Measurements from ENCODE around the gene GATD1.

The GATD1 gene

DNA sequence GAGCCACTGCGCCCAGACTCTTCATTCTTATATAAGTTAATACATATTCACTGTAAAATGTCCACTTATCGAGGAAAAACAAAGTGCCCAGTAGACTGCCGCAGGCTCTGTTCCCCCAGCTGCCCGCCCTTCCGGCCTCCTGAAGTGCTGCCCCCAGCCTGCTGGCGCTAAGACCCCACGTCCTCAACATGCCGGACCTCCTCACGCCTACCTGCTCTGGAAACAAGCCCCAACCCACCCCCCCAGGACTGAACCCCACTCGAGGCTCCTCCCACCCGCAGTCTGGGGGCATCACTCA is 1.1 kb downstream of the GATD1 start:
- TF ChIP-seq CTCF (IDR thresholded peaks at IDR 0.05) = no peak

DNA sequence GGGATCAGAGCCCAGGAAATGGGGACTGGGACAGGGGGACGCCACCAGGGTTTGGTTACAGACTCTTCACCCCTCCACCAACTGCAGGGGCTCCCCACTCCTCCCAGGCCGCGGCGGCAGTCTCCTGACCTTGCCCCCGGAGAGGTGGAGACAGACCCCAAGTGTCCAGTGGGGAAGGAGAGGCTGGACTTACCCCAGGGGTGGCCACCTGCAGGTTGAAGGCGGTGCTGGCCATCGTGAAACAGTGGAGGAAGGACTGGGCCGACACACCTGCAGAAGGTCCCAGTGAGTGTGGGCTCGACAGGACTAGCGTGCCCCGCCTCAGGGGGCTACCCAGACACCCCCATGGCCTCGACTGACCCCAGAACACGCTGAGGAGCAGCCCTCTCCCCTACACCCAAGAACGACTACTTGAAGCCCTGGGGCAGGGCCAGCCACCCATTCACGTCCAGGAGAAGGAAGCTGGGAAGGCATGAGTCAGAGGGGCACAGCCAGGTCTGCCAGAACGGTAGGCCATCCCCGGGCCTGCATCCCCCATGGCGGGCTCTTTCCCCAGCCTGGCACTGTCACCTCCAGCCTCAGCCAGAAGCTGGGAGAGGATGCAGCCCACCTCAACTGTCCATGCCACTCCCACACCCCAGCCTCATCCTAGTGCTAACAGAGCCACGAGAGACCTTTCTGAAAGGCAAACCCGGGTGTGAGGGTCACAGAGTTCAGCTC is 2.3 kb downstream of the GATD1 start:
- TF ChIP-seq CTCF (IDR thresholded peaks at IDR 0.05) = no peak

GRCh38 chr11:773830-774229 is 3.5 kb downstream of the GATD1 start:
- no peak for TF ChIP-seq CTCF (IDR thresholded peaks at IDR 0.05)

- no peak for TF ChIP-seq CTCF (IDR thresholded peaks at IDR 0.05)
These were observed 3.9 kb downstream of the GATD1 start for GRCh38 chr11:773425-773824.

- no peak for TF ChIP-seq CTCF (IDR thresholded peaks at IDR 0.05)
These were observed 4.6 kb downstream of the GATD1 start for GRCh38 chr11:772429-773390.

DNA sequence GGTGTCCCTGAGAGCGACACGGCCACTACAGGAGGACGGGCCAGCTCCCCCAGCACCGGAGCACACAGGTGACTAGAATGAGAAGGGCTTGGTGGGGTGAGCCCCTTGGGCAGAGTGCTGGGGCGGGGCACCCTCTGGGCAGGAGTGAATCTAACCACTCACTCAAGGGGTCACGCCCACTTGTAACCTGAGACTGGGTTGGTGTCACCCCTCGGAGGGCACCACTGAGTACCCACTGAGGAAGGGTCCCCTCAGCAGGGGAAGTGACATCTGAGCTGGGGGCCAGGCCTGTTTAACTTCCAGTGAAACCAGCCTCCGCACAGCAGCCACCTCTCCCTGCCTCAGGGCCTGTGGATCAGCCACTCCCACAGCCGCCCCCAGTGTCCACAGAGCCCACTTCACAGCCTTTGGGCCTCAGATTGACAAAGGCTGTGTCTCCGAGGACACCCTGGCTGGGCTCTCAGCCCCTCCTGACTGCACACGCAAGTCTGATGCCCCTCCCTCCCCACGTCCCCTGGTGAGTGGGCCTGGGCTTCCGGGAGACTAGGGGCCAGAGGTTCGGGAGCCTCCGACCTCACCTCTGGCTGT is 5.6 kb downstream of the GATD1 start:
- TF ChIP-seq CTCF (IDR thresholded peaks at IDR 0.05) = no peak

DNA sequence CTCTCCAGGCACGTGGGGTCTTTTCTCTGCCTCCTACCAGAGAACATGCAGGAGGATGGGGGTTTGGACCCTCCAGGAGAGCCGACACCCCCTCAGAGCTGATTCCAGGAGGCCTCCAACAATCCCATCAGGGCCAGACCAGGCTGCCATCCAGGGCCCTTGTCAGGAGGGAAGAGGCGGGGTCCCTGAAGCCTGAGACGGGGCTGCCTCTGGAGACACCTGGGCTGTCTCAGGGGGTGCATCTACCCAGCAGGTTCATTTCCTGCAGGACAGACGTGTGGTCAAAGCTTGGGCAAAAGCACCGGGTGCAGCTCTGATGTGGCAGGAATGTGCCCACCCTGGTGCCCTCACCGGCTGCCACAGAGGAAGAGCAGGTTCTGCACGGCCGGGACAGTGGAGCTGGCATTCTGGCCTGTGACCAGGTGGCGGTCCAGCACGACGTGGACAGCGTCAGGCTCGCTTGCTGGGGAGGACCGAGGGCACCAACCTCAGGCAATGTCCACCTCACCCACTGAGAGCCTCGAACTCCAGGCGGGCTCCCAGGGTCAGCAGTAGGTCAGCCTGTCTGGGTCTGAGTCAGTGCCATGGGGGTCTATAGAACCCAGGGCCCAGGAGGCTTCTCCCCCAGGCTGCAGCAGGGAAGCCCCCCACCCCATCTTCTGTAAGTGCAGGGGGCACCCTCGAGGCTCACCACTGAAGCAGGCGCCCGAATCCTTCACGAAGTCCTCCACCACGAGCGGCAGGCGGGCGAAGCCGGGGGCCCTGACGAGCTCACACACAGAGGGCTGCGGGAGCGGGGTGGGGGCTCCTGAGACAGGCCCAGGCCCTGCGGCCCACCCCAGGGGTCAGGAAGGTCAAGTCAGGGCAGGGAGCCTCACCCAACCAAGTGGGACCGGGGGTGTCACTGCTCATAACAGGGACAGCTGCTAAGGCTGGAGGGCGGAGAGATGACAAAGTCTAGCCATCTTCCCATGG is 6.4 kb downstream of the GATD1 start:
- no peak for TF ChIP-seq CTCF (IDR thresholded peaks at IDR 0.05)
